ENCODE data around the gene CTU2.

The CTU2 gene

GRCh38 chr16:88742896-88743605 lies 36.7 kb downstream of the CTU2 start:
- DNase-seq (ENCODE audit: low read depth in 2 of 3, low spot score in 1 of 3), result no peak

GRCh38 chr16:88743693-88744576 lies 37.6 kb downstream of the CTU2 start:
- DNase-seq (ENCODE audit: low read depth in 2 of 3, low spot score in 1 of 3), result peak; percentile 48 to 76 (median 71)

- DNase-seq (ENCODE audit: low read depth in 2 of 3, low spot score in 1 of 3), result no peak
Measured at GRCh38 chr16:88744577-88745521, 38.5 kb downstream of the CTU2 start.

GRCh38 chr16:88746506-88746905 lies 40.2 kb downstream of the CTU2 start:
- DNase-seq (ENCODE audit: low read depth in 2 of 3, low spot score in 1 of 3), result no peak

GRCh38 chr16:88747588-88748301 lies 41.4 kb downstream of the CTU2 start:
- peak in 2 of 3 donors; percentile 30 to 49 for DNase-seq (ENCODE audit: low read depth in 2 of 3, low spot score in 1 of 3)

- no peak for DNase-seq (ENCODE audit: low read depth in 2 of 3, low spot score in 1 of 3)
Measured at GRCh38 chr16:88748364-88748763, 42.1 kb downstream of the CTU2 start.

- no peak for DNase-seq (ENCODE audit: low read depth in 2 of 3, low spot score in 1 of 3)
Measured at GRCh38 chr16:88749358-88749757, 43.1 kb downstream of the CTU2 start.

- no peak for DNase-seq (ENCODE audit: low read depth in 2 of 3, low spot score in 1 of 3)
Measured at GRCh38 chr16:88750854-88751253, 44.6 kb downstream of the CTU2 start.

- no peak for DNase-seq (ENCODE audit: low read depth in 2 of 3, low spot score in 1 of 3)
Measured at GRCh38 chr16:88752386-88753002, 46.2 kb downstream of the CTU2 start.

GRCh38 chr16:88753191-88753590 lies 46.9 kb downstream of the CTU2 start:
- no peak for DNase-seq (ENCODE audit: low read depth in 2 of 3, low spot score in 1 of 3)

GRCh38 chr16:88753602-88754001 lies 47.3 kb downstream of the CTU2 start:
- no peak for DNase-seq (ENCODE audit: low read depth in 2 of 3, low spot score in 1 of 3)

- DNase-seq (ENCODE audit: low read depth in 2 of 3, low spot score in 1 of 3), result no peak
Measured at GRCh38 chr16:88754109-88754911, 48.0 kb downstream of the CTU2 start.

GRCh38 chr16:88754912-88755744 lies 48.8 kb downstream of the CTU2 start:
- DNase-seq (ENCODE audit: low read depth in 2 of 3, low spot score in 1 of 3), result no peak

GRCh38 chr16:88755745-88756443 lies 49.6 kb downstream of the CTU2 start:
- no peak for DNase-seq (ENCODE audit: low read depth in 2 of 3, low spot score in 1 of 3)

- DNase-seq (ENCODE audit: low read depth in 2 of 3, low spot score in 1 of 3), result no peak
Measured at GRCh38 chr16:88758227-88758943, 52.1 kb downstream of the CTU2 start.

GRCh38 chr16:88758944-88759244 lies 52.6 kb downstream of the CTU2 start:
- DNase-seq (ENCODE audit: low read depth in 2 of 3, low spot score in 1 of 3), result no peak

- peak in 1 of 3 donors; percentile 38 for DNase-seq (ENCODE audit: low read depth in 2 of 3, low spot score in 1 of 3)
Measured at GRCh38 chr16:88759245-88759975, 53.1 kb downstream of the CTU2 start.
